HepG2 (cell line): ENCODE results near the gene VPS29. TPM values are rescaled to one million over a fixed set of nuclear protein-coding genes. Genes with fewer than 3 reads are reported as not detected.

Experiments used
- CREB1 ChIP-seq, 2 experiments: fragments of 450-650 bp in 1 of 2; IDR thresholded peaks; 2 replicates each; pipeline ENCODE4 v1.6.1; 2016 to 2017; ENCODE audit warnings: control low read depth in 1 of 2, mild to moderate bottlenecking in 1 of 2, missing compliant biosample characterization in 1 of 2, missing genetic modification characterization in 1 of 2
- NR2C2 ChIP-seq: sonication (generic); formaldehyde crosslinking; IDR thresholded peaks from 2 replicates; pipeline ENCODE4 v1.4.0; 2020; ENCODE audit warnings: missing genetic modification reagents, mild to moderate bottlenecking, moderate library complexity, borderline replicate concordance
- PHF8 ChIP-seq: sonication (generic); formaldehyde crosslinking; IDR thresholded peaks from 2 replicates; pipeline ENCODE4 v1.5.0; 2020; ENCODE audit warnings: missing genetic modification reagents
- POLR2A ChIP-seq, 2 experiments: IDR thresholded peaks; 2 replicates each; pipeline ENCODE4 v1.6.1; 2011; ENCODE audit warnings: low read depth in 2 of 2, low read length in 2 of 2, mild to moderate bottlenecking in 1 of 2, moderate library complexity in 1 of 2; ENCODE audit not compliant: insufficient read depth in 1 of 2
- SIN3A ChIP-seq: IDR thresholded peaks from 2 replicates; pipeline ENCODE4 v1.6.1; 2011; ENCODE audit warnings: low read depth, mild to moderate bottlenecking, control low read depth, low read length, borderline replicate concordance
- TBL1XR1 ChIP-seq: fragments of 150-350 bp; IDR thresholded peaks from 2 replicates; pipeline ENCODE4 v1.6.1; 2014; ENCODE audit warnings: borderline replicate concordance, low read length; ENCODE audit not compliant: partially characterized antibody
- TERF1 ChIP-seq: sonication (generic); formaldehyde crosslinking; IDR thresholded peaks from 2 replicates; pipeline ENCODE4 v1.8.0; 2022; ENCODE audit warnings: mild to moderate bottlenecking, missing genetic modification reagents, moderate library complexity
- U2AF1 ChIP-seq: fragments of 200-400 bp; formaldehyde crosslinking; optimal IDR thresholded peaks from 2 replicates; pipeline ENCODE3; 2017; ENCODE audit warnings: mild to moderate bottlenecking, low read depth, low read length
- ZEB1 ChIP-seq: IDR thresholded peaks from 2 replicates; pipeline ENCODE4 v1.6.1; 2012; ENCODE audit warnings: mild to moderate bottlenecking, low read depth, inconsistent platforms; ENCODE audit not compliant: insufficient replicate concordance
- ZNF251 ChIP-seq: sonication (generic); formaldehyde crosslinking; IDR thresholded peaks from 2 replicates; pipeline ENCODE4 v1.9.0; 2021; ENCODE audit warnings: mild to moderate bottlenecking, missing genetic modification reagents
- ZNF652 ChIP-seq: IDR thresholded peaks from 2 replicates; pipeline ENCODE4 v1.6.1; 2016; ENCODE audit warnings: low read depth, borderline replicate concordance
- ZNF776 ChIP-seq: sonication (generic); formaldehyde crosslinking; IDR thresholded peaks from 2 replicates; pipeline ENCODE4 v1.4.0; 2020; ENCODE audit warnings: mild to moderate bottlenecking, missing genetic modification reagents
- ZSCAN29 ChIP-seq: sonication (generic); formaldehyde crosslinking; conservative IDR thresholded peaks from 2 replicates; pipeline ENCODE4 v1.4.0; 2020; ENCODE audit warnings: mild to moderate bottlenecking, missing genetic modification reagents
- polyA plus RNA-seq, 8 experiments: library from polyadenylated mRNA; depleted of rRNA in 3 of 8; stranded (reverse) in 7 of 8; unstranded in 1 of 8; fragments of >200 nt; fragmentation: Illumina TruSeq in 4 of 8; extraction: Trizol in 4 of 8; gene quantifications; 2 replicates each; pipeline versions ENCODE4 v1.2.1 to v1.2.3, GENCODE V29; 2011 to 2016; ENCODE audit warnings: low read depth in 4 of 8, missing spikeins in 1 of 8, mixed read lengths in 1 of 8; ENCODE audit not compliant: insufficient read depth in 1 of 8
- total RNA-seq, 5 experiments: library from RNA; depleted of rRNA; stranded (reverse); fragments of >200 nt; fragmentation: Illumina TruSeq; extraction: Trizol; gene quantifications; 2 replicates each; pipeline ENCODE4 v1.2.3, GENCODE V29; 2016; ENCODE audit warnings: low read depth in 1 of 5
- TF ChIP-seq, protein P1 (sequence below), 2 experiments: sonication (generic) in 1 of 2; formaldehyde crosslinking in 1 of 2; IDR thresholded peaks; 2 replicates each; pipeline versions ENCODE4 v1.5.1 to v1.6.1; 2011 to 2020; ENCODE audit warnings: borderline replicate concordance in 1 of 2, low read depth in 1 of 2, low read length in 1 of 2, mild to moderate bottlenecking in 1 of 2, missing genetic modification reagents in 1 of 2, moderate library complexity in 1 of 2
- TF ChIP-seq, protein P2 (sequence below): sonication (generic); formaldehyde crosslinking; IDR thresholded peaks from 2 replicates; pipeline ENCODE4; 2020; ENCODE audit warnings: missing genetic modification reagents, mild to moderate bottlenecking, borderline replicate concordance
- TF ChIP-seq, protein P3 (sequence below): conservative IDR thresholded peaks from 2 replicates; pipeline ENCODE4 v1.6.1; 2018; ENCODE audit warnings: missing genetic modification reagents
- TF ChIP-seq, protein P4 (sequence below): sonication (generic); formaldehyde crosslinking; IDR thresholded peaks from 2 replicates; pipeline ENCODE4 v1.8.0; 2022; ENCODE audit warnings: missing genetic modification reagents, mild to moderate bottlenecking, inconsistent platforms, borderline replicate concordance

The VPS29 gene
- total and polyA plus RNA-seq, 2 of the 13 experiments (the other 11 are each of a cell fraction or from before 2014, with no cell fraction given): 107 to 114 TPM

DNA sequence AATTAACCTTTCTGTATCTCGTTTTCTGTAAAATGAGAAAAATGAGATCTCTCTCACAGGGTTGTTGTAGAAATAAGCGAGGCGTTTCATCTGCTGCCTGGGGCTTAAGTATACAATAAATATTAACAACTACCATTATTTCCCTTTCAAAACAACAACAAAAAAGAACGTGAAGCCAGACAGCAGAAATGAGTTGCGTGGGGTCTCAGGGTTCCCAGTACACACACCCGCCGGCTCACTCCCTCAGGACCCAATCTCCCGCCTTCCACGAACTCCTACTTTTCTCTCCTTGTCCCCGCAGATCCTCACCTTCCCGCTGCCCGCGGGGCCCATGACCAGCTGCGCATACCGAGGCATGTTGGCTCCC lies 34.1 kb downstream of the VPS29 start (continued):
- TF ChIP-seq, protein P1, sequence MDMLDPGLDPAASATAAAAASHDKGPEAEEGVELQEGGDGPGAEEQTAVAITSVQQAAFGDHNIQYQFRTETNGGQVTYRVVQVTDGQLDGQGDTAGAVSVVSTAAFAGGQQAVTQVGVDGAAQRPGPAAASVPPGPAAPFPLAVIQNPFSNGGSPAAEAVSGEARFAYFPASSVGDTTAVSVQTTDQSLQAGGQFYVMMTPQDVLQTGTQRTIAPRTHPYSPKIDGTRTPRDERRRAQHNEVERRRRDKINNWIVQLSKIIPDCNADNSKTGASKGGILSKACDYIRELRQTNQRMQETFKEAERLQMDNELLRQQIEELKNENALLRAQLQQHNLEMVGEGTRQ (IDR thresholded peaks at IDR 0.05; ENCODE audit: low read depth, low read length): no peak
- TF ChIP-seq, protein P1 (CRISPR knock-in tag; IDR thresholded peaks at IDR 0.05; ENCODE audit: borderline replicate concordance): no peak
- TF ChIP-seq U2AF1 (no peak), ZNF776 (no peak), CREB1 (IDR thresholded peaks at IDR 0.05) (no peak), CREB1 (CRISPR knock-in tag; IDR thresholded peaks at IDR 0.05) (no peak), NR2C2 (CRISPR knock-in tag) (no peak), TERF1 (no peak), ZNF251 (CRISPR knock-in tag) (no peak), POLR2A (IDR thresholded peaks at IDR 0.05; ENCODE audit: insufficient read depth in 1 of 2, low read depth in 2 of 2, low read length in 2 of 2) (peak in 1 of 2 experiments; percentile 91; a peak in 1 of 4 replicates), ZSCAN29 (CRISPR knock-in tag) (no peak), ZEB1 (peak; percentile 47), PHF8 (CRISPR knock-in tag) (peak; percentile 71; the same call in 1 of the 2 replicates), TBL1XR1 (no peak), SIN3A (peak; percentile 60; the same call in 1 of the 2 replicates), ZNF652 (CRISPR knock-in tag) (no peak)
- TF ChIP-seq, protein P2, sequence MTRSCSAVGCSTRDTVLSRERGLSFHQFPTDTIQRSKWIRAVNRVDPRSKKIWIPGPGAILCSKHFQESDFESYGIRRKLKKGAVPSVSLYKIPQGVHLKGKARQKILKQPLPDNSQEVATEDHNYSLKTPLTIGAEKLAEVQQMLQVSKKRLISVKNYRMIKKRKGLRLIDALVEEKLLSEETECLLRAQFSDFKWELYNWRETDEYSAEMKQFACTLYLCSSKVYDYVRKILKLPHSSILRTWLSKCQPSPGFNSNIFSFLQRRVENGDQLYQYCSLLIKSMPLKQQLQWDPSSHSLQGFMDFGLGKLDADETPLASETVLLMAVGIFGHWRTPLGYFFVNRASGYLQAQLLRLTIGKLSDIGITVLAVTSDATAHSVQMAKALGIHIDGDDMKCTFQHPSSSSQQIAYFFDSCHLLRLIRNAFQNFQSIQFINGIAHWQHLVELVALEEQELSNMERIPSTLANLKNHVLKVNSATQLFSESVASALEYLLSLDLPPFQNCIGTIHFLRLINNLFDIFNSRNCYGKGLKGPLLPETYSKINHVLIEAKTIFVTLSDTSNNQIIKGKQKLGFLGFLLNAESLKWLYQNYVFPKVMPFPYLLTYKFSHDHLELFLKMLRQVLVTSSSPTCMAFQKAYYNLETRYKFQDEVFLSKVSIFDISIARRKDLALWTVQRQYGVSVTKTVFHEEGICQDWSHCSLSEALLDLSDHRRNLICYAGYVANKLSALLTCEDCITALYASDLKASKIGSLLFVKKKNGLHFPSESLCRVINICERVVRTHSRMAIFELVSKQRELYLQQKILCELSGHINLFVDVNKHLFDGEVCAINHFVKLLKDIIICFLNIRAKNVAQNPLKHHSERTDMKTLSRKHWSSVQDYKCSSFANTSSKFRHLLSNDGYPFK (CRISPR knock-in tag): peak; percentile 99; the same call in 1 of the 2 replicates
- TF ChIP-seq, protein P3, sequence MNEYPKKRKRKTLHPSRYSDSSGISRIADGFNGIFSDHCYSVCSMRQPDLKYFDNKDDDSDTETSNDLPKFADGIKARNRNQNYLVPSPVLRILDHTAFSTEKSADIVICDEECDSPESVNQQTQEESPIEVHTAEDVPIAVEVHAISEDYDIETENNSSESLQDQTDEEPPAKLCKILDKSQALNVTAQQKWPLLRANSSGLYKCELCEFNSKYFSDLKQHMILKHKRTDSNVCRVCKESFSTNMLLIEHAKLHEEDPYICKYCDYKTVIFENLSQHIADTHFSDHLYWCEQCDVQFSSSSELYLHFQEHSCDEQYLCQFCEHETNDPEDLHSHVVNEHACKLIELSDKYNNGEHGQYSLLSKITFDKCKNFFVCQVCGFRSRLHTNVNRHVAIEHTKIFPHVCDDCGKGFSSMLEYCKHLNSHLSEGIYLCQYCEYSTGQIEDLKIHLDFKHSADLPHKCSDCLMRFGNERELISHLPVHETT (CRISPR knock-in tag): no peak
- TF ChIP-seq, protein P4, sequence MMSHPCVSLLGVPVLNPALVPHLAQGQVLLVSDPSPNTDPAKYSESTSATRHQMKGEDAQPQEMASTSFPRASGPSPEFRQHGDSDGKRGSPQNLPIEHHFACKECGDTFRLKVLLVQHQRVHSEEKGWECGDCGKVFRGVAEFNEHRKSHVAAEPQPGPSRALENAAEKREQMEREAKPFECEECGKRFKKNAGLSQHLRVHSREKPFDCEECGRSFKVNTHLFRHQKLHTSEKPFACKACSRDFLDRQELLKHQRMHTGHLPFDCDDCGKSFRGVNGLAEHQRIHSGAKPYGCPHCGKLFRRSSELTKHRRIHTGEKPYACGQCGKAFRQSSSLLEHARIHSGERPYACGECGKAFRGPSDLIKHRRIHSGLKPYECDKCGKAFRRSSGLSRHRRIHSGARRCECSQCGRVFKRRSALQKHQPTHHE (CRISPR knock-in tag): no peak
